Upper lobe of left lung (tissue), 4 donors: ENCODE data around the gene MSANTD1.

ENCODE experiments used
- EP300 ChIP-seq, 4 donors: sonication (generic); formaldehyde crosslinking; IDR thresholded peaks; one replicate each; pipeline ENCODE4 v1.5.1; 2017; ENCODE audit warnings: antibody characterized with exemption in 4 of 4, control low read depth in 2 of 4
- POLR2A ChIP-seq, 4 donors: fragments of 450-650 bp; IDR thresholded peaks; one replicate each; pipeline ENCODE4 v1.5.1; 2016 to 2017; ENCODE audit warnings: antibody characterized with exemption in 4 of 4, mild to moderate bottlenecking in 2 of 4

DNA sequence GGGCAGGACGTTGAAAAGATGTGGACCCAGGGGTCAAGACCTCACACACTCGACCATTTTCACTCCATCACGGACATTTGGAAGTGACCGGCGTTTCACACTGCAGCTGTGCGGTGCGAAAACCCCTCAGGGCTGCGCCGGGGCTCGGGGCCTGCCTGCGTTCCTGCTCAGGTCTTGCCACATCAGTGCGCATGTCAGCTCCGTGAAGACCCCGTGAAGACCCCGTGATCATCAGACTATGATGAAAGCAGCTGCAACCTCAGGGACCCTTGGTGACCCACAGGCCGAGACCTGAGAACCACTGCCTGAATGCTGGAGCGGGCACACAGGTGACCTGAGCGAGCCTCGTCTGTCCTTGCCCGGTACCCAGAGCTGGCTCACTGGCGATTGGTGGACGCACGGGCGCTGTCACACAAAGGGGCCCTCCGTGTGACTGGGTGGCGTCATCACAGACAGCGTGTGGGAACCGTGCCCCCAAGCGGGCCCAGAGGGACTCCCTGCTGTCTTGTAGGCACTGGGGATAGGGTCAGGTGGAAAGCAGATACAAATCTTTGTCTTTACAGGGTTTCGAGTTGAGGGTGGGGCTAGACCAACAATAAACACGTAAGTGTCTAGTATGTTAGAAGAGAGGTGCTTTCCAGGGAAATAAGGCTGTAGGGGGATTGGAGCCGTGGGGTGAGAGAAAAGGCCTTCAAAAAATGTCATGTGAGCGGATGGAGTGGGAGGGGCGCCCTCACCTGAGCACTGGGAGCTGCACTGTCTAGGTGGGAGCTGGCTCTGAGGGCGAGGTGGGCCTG lies 12.7 kb downstream of the MSANTD1 start:
- TF ChIP-seq EP300 (IDR thresholded peaks at IDR 0.05) (no peak), POLR2A (IDR thresholded peaks at IDR 0.05) (no peak)
